DOHH2 (cell line): Measurements from ENCODE around the gene PCBP3.

Experiments used
- EZH2phosphoT487 ChIP-seq: fragments of 200-600 bp; sonication (generic); IDR thresholded peaks from 2 replicates; pipeline ENCODE4 v1.6.1; 2017; ENCODE audit warnings: borderline replicate concordance, mild to moderate bottlenecking, antibody characterized with exemption, low read length, moderate library complexity, mixed read lengths
- TF ChIP-seq, protein P1 (sequence below): fragments of 200-600 bp; sonication (generic); IDR thresholded peaks from one replicate; pipeline ENCODE4 v1.5.1; 2014; ENCODE audit warnings: antibody characterized with exemption, mild to moderate bottlenecking, low read depth, low read length; ENCODE audit not compliant: poor library complexity, severe bottlenecking

DNA sequence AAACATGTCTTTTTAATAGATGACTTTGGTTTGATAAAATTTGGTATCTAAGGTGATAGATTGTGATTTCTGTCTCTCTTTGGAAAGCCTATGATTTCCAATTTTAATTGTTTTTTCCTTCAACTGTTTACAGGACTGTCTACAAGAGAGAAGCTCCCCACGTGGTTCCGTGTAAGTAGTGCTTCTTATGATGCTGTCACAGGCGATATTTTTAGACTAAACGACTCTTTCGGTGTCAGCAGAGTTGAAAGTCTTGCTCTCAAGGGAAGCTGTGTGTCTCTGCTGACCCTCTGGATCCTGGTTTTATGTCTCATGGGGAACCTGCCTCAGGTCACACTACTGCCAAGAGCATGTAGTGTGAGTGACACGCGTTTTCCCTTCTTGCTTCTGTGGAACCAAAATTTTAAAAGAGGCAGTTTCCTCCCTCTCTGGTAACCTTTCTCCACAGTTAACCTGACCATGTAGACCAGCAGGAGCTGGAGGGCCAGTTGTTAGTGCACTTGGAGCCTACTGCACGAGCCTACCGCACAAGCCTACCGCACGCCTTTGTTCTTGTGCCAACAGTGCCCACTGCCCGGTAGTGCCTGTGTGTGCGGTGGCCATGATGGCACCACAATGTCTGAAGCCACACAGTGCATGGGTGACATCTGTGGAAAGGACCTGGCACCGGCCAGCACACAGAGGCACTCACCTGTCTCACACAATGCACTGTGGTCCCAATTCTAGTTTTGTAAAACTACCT is 91.9 kb downstream of the PCBP3 start:
- TF ChIP-seq, protein P1, sequence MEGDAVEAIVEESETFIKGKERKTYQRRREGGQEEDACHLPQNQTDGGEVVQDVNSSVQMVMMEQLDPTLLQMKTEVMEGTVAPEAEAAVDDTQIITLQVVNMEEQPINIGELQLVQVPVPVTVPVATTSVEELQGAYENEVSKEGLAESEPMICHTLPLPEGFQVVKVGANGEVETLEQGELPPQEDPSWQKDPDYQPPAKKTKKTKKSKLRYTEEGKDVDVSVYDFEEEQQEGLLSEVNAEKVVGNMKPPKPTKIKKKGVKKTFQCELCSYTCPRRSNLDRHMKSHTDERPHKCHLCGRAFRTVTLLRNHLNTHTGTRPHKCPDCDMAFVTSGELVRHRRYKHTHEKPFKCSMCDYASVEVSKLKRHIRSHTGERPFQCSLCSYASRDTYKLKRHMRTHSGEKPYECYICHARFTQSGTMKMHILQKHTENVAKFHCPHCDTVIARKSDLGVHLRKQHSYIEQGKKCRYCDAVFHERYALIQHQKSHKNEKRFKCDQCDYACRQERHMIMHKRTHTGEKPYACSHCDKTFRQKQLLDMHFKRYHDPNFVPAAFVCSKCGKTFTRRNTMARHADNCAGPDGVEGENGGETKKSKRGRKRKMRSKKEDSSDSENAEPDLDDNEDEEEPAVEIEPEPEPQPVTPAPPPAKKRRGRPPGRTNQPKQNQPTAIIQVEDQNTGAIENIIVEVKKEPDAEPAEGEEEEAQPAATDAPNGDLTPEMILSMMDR = no peak
- TF ChIP-seq EZH2phosphoT487 = no peak
